GM19438 (cell line): ENCODE measurements around the gene PARP16.
"Not testable (repeated sequence)": the region's sequence is repeated elsewhere in the genome, so short reads cannot be mapped to it uniquely, and the experiment has no call there.

Source experiments
- ATAC-seq: cut with Tn5 transposase; IDR thresholded peaks from one replicate; pipeline ENCODE4 v1.9.1; 2021; ENCODE audit warnings: low read depth; ENCODE audit not compliant: unreplicated experiment

PARP16 gene

GRCh38 chr15:65245096-65245856, 41.4 kb downstream of the PARP16 start:
- ATAC-seq, result no peak

GRCh38 chr15:65244638-65245037, 42.0 kb downstream of the PARP16 start:
- ATAC-seq, result no peak

- ATAC-seq, result not testable (repeated sequence)
Measured at GRCh38 chr15:65236443-65236842, 50.2 kb downstream of the PARP16 start.

GRCh38 chr15:65233696-65234095, 53.0 kb downstream of the PARP16 start:
- no peak for ATAC-seq

- ATAC-seq, result no peak
Measured at GRCh38 chr15:65232520-65232919, 54.2 kb downstream of the PARP16 start.

- no peak for ATAC-seq
Measured at GRCh38 chr15:65231306-65231705, 55.4 kb downstream of the PARP16 start.

- ATAC-seq, result not testable (repeated sequence)
Measured at GRCh38 chr15:65226901-65227300, 59.8 kb downstream of the PARP16 start.

- ATAC-seq, result no peak
Measured at GRCh38 chr15:65226221-65226620, 60.5 kb downstream of the PARP16 start.

GRCh38 chr15:65223996-65224395, 62.7 kb downstream of the PARP16 start:
- ATAC-seq, result no peak

- ATAC-seq, result no peak
Measured at GRCh38 chr15:65222891-65223290, 63.8 kb downstream of the PARP16 start.

GRCh38 chr15:65221697-65222096, 65.0 kb downstream of the PARP16 start:
- ATAC-seq, result no peak

- ATAC-seq, result no peak
Measured at GRCh38 chr15:65219137-65219536, 67.5 kb downstream of the PARP16 start.

- ATAC-seq, result no peak
Measured at GRCh38 chr15:65217526-65218482, 68.9 kb downstream of the PARP16 start.

- ATAC-seq, result no peak
Measured at GRCh38 chr15:65215496-65215895, 71.2 kb downstream of the PARP16 start.

- no peak for ATAC-seq
Measured at GRCh38 chr15:65214010-65214409, 72.7 kb downstream of the PARP16 start.

- no peak for ATAC-seq
Measured at GRCh38 chr15:65213241-65213640, 73.4 kb downstream of the PARP16 start.

GRCh38 chr15:65212097-65212496, 74.6 kb downstream of the PARP16 start:
- ATAC-seq, result no peak

GRCh38 chr15:65211482-65211982, 75.2 kb downstream of the PARP16 start:
- no peak for ATAC-seq

- no peak for ATAC-seq
Measured at GRCh38 chr15:65210770-65211481, 75.8 kb downstream of the PARP16 start, which contains the start of gene CILP. Gene CILP, minus strand, starts transcription at chr15:65211473. Its CDS starts 1,718 bp downstream, at chr15:65209755.
